H9 (cell line): ENCODE results near the gene TMEM106A. TPM values are rescaled to one million over a fixed set of nuclear protein-coding genes. Genes with fewer than 3 reads are reported as not detected.

Source experiments
- DNase-seq: peaks from one replicate; pipeline ENCODE4 v3.0.0-alpha.2; 2017
- H2AFZ ChIP-seq: one replicate; pipeline ENCODE4 v1.6.1; 2013; ENCODE audit warnings: mild to moderate bottlenecking, low read length, control low read depth, moderate library complexity
- H2AK5ac ChIP-seq: 2 replicates; pipeline ENCODE4 v1.6.1; 2013; ENCODE audit warnings: low read length, control low read depth, mixed read lengths; ENCODE audit not compliant: insufficient read length
- H2BK120ac ChIP-seq: one replicate; pipeline ENCODE4 v1.6.1; 2013; ENCODE audit warnings: low read depth, mild to moderate bottlenecking, low read length, control low read depth, inconsistent platforms; ENCODE audit not compliant: poor library complexity, severe bottlenecking
- H2BK12ac ChIP-seq: 2 replicates; pipeline ENCODE4 v1.6.1; 2013; ENCODE audit warnings: low read length, control low read depth, mixed read lengths, low read depth; ENCODE audit not compliant: insufficient read length
- H2BK15ac ChIP-seq: 2 replicates; pipeline ENCODE4 v1.6.1; 2013; ENCODE audit warnings: low read depth, low read length, control low read depth
- H2BK20ac ChIP-seq: one replicate; pipeline ENCODE4 v1.6.1; 2013; ENCODE audit warnings: low read depth, mild to moderate bottlenecking, low read length, control low read depth, inconsistent platforms; ENCODE audit not compliant: poor library complexity, severe bottlenecking
- H2BK5ac ChIP-seq: 2 replicates; pipeline ENCODE4 v1.6.1; 2013; ENCODE audit warnings: low read length, control low read depth, mixed read lengths; ENCODE audit not compliant: insufficient read length
- H3K14ac ChIP-seq: 2 replicates; pipeline ENCODE4 v1.6.1; 2013; ENCODE audit warnings: low read length, control low read depth; ENCODE audit not compliant: insufficient read depth
- H3K18ac ChIP-seq: 2 replicates; pipeline ENCODE4 v1.6.1; 2013; ENCODE audit warnings: low read depth, mild to moderate bottlenecking, mixed read lengths, low read length, control low read depth; ENCODE audit not compliant: insufficient read length
- H3K23ac ChIP-seq: 2 replicates; pipeline ENCODE4 v1.6.1; 2013; ENCODE audit warnings: low read length, control low read depth, mixed read lengths, low read depth; ENCODE audit not compliant: insufficient read length
- H3K23me2 ChIP-seq: 2 replicates; pipeline ENCODE4 v1.6.1; 2013; ENCODE audit warnings: low read depth, mild to moderate bottlenecking, mixed read lengths, low read length, control low read depth; ENCODE audit not compliant: insufficient read length, poor library complexity, severe bottlenecking
- H3K27ac ChIP-seq: 2 replicates; pipeline ENCODE4 v1.5.1; 2013; ENCODE audit warnings: low read length, control low read depth, mixed read lengths, low read depth; ENCODE audit not compliant: insufficient read length
- H3K27me3 ChIP-seq: 2 replicates; pipeline ENCODE4 v1.6.1; 2013; ENCODE audit warnings: low read length, control low read depth, inconsistent platforms; ENCODE audit not compliant: insufficient read depth
- H3K4ac ChIP-seq: 2 replicates; pipeline ENCODE4 v1.6.1; 2013; ENCODE audit warnings: low read depth, mild to moderate bottlenecking, control low read depth, inconsistent platforms, low read length, moderate library complexity
- H3K4me1 ChIP-seq: 2 replicates; pipeline ENCODE4 v1.6.1; 2013; ENCODE audit warnings: low read length, control low read depth, inconsistent platforms; ENCODE audit not compliant: insufficient read depth
- H3K4me2 ChIP-seq: 2 replicates; pipeline ENCODE4 v1.6.1; 2013; ENCODE audit warnings: low read length, control low read depth, mixed read lengths; ENCODE audit not compliant: insufficient read length, insufficient read depth
- H3K56ac ChIP-seq: 2 replicates; pipeline ENCODE4 v1.6.1; 2013; ENCODE audit warnings: low read depth, mild to moderate bottlenecking, mixed read lengths, low read length, control low read depth; ENCODE audit not compliant: insufficient read length
- H3K79me1 ChIP-seq: 2 replicates; pipeline ENCODE4 v1.6.1; 2013; ENCODE audit warnings: low read depth, mild to moderate bottlenecking, moderate library complexity, low read length, control low read depth, inconsistent platforms; ENCODE audit not compliant: insufficient read depth, poor library complexity, severe bottlenecking
- H3K79me2 ChIP-seq: 2 replicates; pipeline ENCODE4 v1.6.1; 2013; ENCODE audit warnings: low read length, control low read depth, inconsistent platforms; ENCODE audit not compliant: insufficient read depth
- H3K9ac ChIP-seq: 2 replicates; pipeline ENCODE4 v1.6.1; 2013; ENCODE audit warnings: low read length, control low read depth, mixed read lengths; ENCODE audit not compliant: insufficient read length; ENCODE audit errors: extremely low read depth
- H3K9me3 ChIP-seq: one replicate; pipeline ENCODE4 v1.6.1; 2013; ENCODE audit warnings: low read depth, low read length, inconsistent platforms; ENCODE audit not compliant: control insufficient read depth
- H3T11ph ChIP-seq: one replicate; pipeline ENCODE4 v1.6.1; 2013; ENCODE audit warnings: mild to moderate bottlenecking, low read length, control low read depth, inconsistent platforms
- H4K20me1 ChIP-seq: one replicate; pipeline ENCODE4 v1.6.1; 2013; ENCODE audit not compliant: control insufficient read depth, insufficient read length, insufficient read depth
- H4K5ac ChIP-seq: 2 replicates; pipeline ENCODE4 v1.6.1; 2013; ENCODE audit warnings: low read depth, mild to moderate bottlenecking, mixed read lengths, low read length, control low read depth; ENCODE audit not compliant: insufficient read length
- H4K8ac ChIP-seq: replicated peaks from 2 replicates; pipeline ENCODE4 v1.6.1; 2013; ENCODE audit warnings: low read length, control low read depth, mixed read lengths, low read depth; ENCODE audit not compliant: insufficient read length
- H4K91ac ChIP-seq: 2 replicates; pipeline ENCODE4 v1.6.1; 2013; ENCODE audit warnings: low read depth, mild to moderate bottlenecking, moderate library complexity, mixed read lengths, low read length, control low read depth; ENCODE audit not compliant: insufficient read length
- H3K27ac Mint-ChIP-seq, 3 experiments: 2 replicates in 2 of 3; 3 replicates in 1 of 3; pipeline ENCODE4 v1.8.0; 2020 to 2021; ENCODE audit warnings: mixed read lengths in 3 of 3, mild to moderate bottlenecking in 1 of 3, moderate library complexity in 1 of 3
- H3K27me3 Mint-ChIP-seq: 2 replicates; pipeline ENCODE4 v1.8.0; 2021; ENCODE audit warnings: low read depth, mild to moderate bottlenecking, moderate library complexity, mixed read lengths
- H3K36me3 Mint-ChIP-seq, 3 experiments: 2 replicates in 2 of 3; 3 replicates in 1 of 3; pipeline ENCODE4 v1.8.0; 2020 to 2021; ENCODE audit warnings: low read depth in 3 of 3, mixed read lengths in 3 of 3; ENCODE audit not compliant: insufficient read depth in 1 of 3
- H3K4me1 Mint-ChIP-seq, 2 experiments: 2 replicates each; pipeline ENCODE4 v1.8.0; 2020; ENCODE audit warnings: mixed read lengths in 2 of 2
- H3K4me3 Mint-ChIP-seq, 2 experiments: 2 replicates in 1 of 2; 3 replicates in 1 of 2; pipeline ENCODE4 v1.8.0; 2020 to 2021; ENCODE audit warnings: mild to moderate bottlenecking in 2 of 2, mixed read lengths in 2 of 2, moderate library complexity in 1 of 2
- H3K9me3 Mint-ChIP-seq, 2 experiments: 2 replicates in 1 of 2; 3 replicates in 1 of 2; pipeline ENCODE4 v1.8.0; 2020; ENCODE audit warnings: mild to moderate bottlenecking in 2 of 2, mixed read lengths in 2 of 2, moderate library complexity in 1 of 2
- WGBS: extraction: QIAGEN DNeasy Blood & Tissue Kit; methylation state at CpG from one replicate; pipeline ENCODE4 v1.1.7; 2013; ENCODE audit warnings: missing lambda C conversion rate, low lambda C conversion rate, mixed read lengths; ENCODE audit not compliant: insufficient read length; ENCODE audit errors: extremely low coverage; 5-methylcytosine and 5-hydroxymethylcytosine counted together
- total RNA-seq: library from RNA; stranded (reverse); gene quantifications from 2 replicates; pipeline ENCODE4 v1.2.1, GENCODE V29; 2021
- TF ChIP-seq, protein P1 (sequence below): fragments of 200-600 bp; sonication (generic); conservative IDR thresholded peaks from 3 replicates; pipeline ENCODE4 v1.8.0; 2021; ENCODE audit warnings: antibody characterized with exemption, mild to moderate bottlenecking

The TMEM106A gene
- total RNA-seq, 1 experiment from 2014 or later = 3.7 TPM

DNA sequence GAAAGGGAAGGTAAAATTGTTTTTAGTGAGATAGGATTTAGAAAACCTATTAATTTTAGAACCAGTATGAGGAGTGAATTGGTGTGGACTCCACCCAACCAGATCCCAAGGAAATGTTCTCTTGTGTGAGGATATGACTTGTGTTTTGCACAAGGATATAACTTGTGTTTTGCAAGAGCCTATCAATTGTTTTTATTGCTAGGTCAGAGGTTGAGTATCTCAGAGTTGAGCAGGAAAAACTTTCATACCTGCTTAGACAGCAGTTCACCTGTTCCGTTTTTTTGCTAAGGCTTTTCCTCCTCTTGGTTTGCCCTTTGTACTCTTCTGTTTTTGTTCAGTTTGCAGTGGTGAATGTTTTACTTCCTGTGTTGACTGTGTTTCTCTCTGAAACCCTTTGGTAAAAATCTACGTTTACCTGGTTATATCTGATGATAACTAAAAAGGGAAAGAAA, 35.5 kb upstream of the TMEM106A start:
- peaks cover 3 to 24% (median 23%) of the 10 kb centered on the region in 3 experiments; a peak in 6 of 7 replicates for H3K36me3 Mint-ChIP-seq
- H3K27me3 ChIP-seq = no peaks in the 10 kb centered on the region
- H3T11ph ChIP-seq = no peak overlapping the region
- no peak overlapping the region for H4K8ac ChIP-seq
- no peak overlapping the region for H2BK120ac ChIP-seq
- H2AK5ac ChIP-seq = no peak overlapping the region
- H3K9me3 ChIP-seq = no peaks in the 10 kb centered on the region
- H4K20me1 ChIP-seq = no peaks in the 10 kb centered on the region
- peaks cover 8 to 10% of the 10 kb centered on the region in 2 experiments for H3K4me1 Mint-ChIP-seq
- H3K4me3 Mint-ChIP-seq = no peak overlapping the region
- no peak overlapping the region for H3K23ac ChIP-seq
- H3K18ac ChIP-seq = no peak overlapping the region
- no peaks in the 10 kb centered on the region for H3K4me1 ChIP-seq
- H3K23me2 ChIP-seq = peaks cover 4% of the 10 kb centered on the region
- no peaks in the 10 kb centered on the region for H3K79me2 ChIP-seq
- DNase-seq = no peak
- no peaks in the 10 kb centered on the region for H3K9me3 Mint-ChIP-seq
- no CpG with 5 or more reads among the region's 2 CpGs for WGBS
- H3K27ac Mint-ChIP-seq = no peak overlapping the region
- no peak overlapping the region for H2BK5ac ChIP-seq
- H3K4ac ChIP-seq = no peak overlapping the region
- H4K5ac ChIP-seq = no peak overlapping the region
- no peak overlapping the region for H2BK12ac ChIP-seq
- no peak overlapping the region for H2BK20ac ChIP-seq
- TF ChIP-seq, protein P1, sequence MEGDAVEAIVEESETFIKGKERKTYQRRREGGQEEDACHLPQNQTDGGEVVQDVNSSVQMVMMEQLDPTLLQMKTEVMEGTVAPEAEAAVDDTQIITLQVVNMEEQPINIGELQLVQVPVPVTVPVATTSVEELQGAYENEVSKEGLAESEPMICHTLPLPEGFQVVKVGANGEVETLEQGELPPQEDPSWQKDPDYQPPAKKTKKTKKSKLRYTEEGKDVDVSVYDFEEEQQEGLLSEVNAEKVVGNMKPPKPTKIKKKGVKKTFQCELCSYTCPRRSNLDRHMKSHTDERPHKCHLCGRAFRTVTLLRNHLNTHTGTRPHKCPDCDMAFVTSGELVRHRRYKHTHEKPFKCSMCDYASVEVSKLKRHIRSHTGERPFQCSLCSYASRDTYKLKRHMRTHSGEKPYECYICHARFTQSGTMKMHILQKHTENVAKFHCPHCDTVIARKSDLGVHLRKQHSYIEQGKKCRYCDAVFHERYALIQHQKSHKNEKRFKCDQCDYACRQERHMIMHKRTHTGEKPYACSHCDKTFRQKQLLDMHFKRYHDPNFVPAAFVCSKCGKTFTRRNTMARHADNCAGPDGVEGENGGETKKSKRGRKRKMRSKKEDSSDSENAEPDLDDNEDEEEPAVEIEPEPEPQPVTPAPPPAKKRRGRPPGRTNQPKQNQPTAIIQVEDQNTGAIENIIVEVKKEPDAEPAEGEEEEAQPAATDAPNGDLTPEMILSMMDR = no peak
- no peak overlapping the region for H2BK15ac ChIP-seq
- H3K79me1 ChIP-seq = peaks cover 5% of the 10 kb centered on the region
- no peak overlapping the region for H3K4me2 ChIP-seq
- H3K9ac ChIP-seq = no peak overlapping the region
- no peak overlapping the region for H3K14ac ChIP-seq
- H3K56ac ChIP-seq = no peak overlapping the region
- H3K27me3 Mint-ChIP-seq = no peaks in the 10 kb centered on the region
- no peak overlapping the region for H2AFZ ChIP-seq
- H3K27ac ChIP-seq = no peak overlapping the region
- H4K91ac ChIP-seq = no peak overlapping the region
